Mesodermal cell (in vitro differentiated cells): ENCODE data around the gene PLOD2.
A peak's percentile ranks its signal among the peaks of the same experiment; 100 is the strongest.
"Not testable (repeated sequence)": the region's sequence is repeated elsewhere in the genome, so short reads cannot be mapped to it uniquely, and the experiment has no call there.

Experiments
- H3K27ac ChIP-seq: 2 replicates; pipeline ENCODE4 v1.7.0; 2013; ENCODE audit warnings: mild to moderate bottlenecking, low read depth, low read length, moderate library complexity; ENCODE audit not compliant: severe bottlenecking
- H3K36me3 ChIP-seq: 2 replicates; pipeline ENCODE4 v1.7.1; 2013; ENCODE audit warnings: mild to moderate bottlenecking, low read length, moderate library complexity; ENCODE audit not compliant: control insufficient read depth, insufficient read depth
- H3K4me1 ChIP-seq: one replicate; pipeline ENCODE4 v1.7.1; 2013; ENCODE audit warnings: mild to moderate bottlenecking, low read length; ENCODE audit not compliant: insufficient read depth, control insufficient read depth, poor library complexity, severe bottlenecking
- H3K4me3 ChIP-seq: 2 replicates; pipeline ENCODE4 v1.7.0; 2013; ENCODE audit warnings: low read length, control low read depth, mild to moderate bottlenecking; ENCODE audit not compliant: insufficient read depth, poor library complexity, severe bottlenecking; ENCODE audit errors: extremely low read depth
- H3K9me3 ChIP-seq: 2 replicates; pipeline ENCODE4 v1.7.1; 2013; ENCODE audit warnings: mild to moderate bottlenecking, low read length, moderate library complexity; ENCODE audit not compliant: control insufficient read depth
- WGBS, 2 experiments: methylation state at CpG; one replicate each; pipeline ENCODE4 v1.1.5; 2013; ENCODE audit warnings: missing lambda C conversion rate in 2 of 2; ENCODE audit not compliant: insufficient coverage in 2 of 2; 5-methylcytosine and 5-hydroxymethylcytosine counted together

The PLOD2 gene

DNA sequence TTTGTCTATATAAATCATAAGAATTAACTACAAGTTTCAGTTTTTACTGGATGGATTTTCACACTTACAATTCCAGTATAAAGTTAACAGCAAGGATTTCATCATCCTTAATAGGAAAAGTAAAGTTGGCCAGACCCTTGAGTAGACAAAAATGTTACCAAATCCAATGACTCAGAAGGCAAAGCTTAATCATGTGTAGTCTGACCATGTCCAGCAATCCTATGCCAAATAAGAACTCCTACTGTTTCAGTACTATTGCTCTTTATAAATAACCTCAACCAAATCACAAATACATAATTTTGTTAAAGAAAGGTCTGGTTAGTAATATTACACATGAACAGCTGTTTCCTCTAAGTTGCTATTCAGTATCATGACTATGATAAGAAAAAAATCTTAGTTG is 35.0 kb downstream of the PLOD2 start:
- H3K4me1 ChIP-seq: no peaks in the 10 kb centered on the region
- H3K4me3 ChIP-seq: no peak overlapping the region
- no peaks in the 10 kb centered on the region for H3K9me3 ChIP-seq
- H3K27ac ChIP-seq: no peak overlapping the region
- H3K36me3 ChIP-seq: no peaks in the 10 kb centered on the region

DNA sequence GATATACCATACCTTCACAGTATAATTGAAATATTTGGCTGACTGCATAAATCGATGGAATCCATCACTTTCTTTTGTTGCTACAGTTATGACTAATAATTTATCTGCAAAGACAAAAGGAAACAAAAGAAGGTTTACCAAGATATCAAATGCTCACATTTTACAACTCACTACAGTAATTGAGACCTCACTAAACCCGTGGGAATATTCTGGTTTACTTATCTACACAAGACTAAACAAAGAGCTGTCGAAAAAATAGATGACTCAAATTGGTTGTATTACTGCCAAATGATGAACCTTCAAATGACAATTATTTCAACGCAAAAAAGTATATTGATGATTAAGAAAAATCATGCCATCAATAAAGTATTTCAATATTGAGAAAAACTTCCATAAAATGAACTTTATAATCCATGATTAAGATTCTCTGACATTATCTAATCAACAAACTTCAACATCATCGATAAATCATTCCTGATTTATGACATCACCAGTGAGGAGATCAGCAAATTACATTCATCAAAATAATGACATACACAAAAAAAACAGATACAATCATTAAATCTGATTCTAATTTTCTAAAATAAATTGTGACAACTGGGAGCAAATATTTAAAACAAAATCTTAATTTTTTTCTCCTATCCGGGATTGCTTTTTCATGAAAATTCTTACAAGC is 36.7 kb downstream of the PLOD2 start:
- 93 to 100% methylated on average over 1 to 2 of the region's 6 CpGs for WGBS, 2 experiments
- H3K27ac ChIP-seq: no peak overlapping the region

DNA sequence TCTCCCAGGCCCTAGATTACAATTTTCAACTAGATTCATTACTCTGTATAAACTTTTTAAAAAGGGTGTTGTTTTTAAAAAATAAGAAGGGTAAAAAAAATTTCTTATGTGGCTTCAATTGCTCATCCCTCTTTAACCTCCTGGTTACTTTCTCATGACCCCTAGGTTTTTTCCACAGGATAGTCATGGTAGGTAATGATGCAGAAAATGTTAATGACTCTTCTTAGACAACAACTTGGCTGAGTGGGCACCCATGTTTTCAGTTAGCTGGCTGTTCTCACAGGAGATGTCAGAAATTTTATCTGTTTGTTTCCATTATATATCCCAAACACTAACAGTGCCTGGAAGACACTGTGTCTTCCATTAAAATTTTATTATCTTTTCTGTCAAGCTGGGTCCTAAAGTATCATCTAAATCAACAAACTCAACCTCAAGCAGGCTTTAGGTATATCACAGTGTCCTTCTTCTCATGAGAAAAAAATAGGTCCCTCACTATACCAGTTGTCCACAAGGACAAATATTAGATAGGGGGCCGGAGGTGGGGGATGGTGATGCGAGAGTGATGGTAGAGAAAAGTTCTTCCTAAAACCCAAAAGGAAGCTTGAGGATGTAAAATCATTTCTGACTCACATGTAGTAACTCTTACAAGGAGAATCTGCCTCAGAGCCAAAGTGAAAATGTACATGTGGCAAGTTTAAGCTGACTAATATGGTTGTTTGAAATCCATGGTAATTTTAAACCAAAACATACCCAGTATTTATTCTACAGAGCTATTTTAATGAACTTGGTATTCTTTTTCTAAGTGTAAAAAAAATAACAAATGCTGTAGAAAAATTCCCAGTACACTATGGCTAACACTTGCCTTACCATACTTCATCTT is 43.3 kb downstream of the PLOD2 start:
- WGBS, 2 experiments: no CpG with 5 or more reads among the region's 2 CpGs
- H3K27ac ChIP-seq: no peak overlapping the region
- H3K4me1 ChIP-seq: no peaks in the 10 kb centered on the region
- peaks cover 5% of the 10 kb centered on the region for H3K36me3 ChIP-seq
- peaks cover 20% of the 10 kb centered on the region for H3K9me3 ChIP-seq
- H3K4me3 ChIP-seq: no peak overlapping the region

More for the DNA sequence above, 36.7 kb downstream of the PLOD2 start:
- Histone ChIP-seq H3K4me3 (no peak overlapping the region), H3K9me3 (no peaks in the 10 kb centered on the region), H3K4me1 (no peaks in the 10 kb centered on the region), H3K36me3 (no peaks in the 10 kb centered on the region)

DNA sequence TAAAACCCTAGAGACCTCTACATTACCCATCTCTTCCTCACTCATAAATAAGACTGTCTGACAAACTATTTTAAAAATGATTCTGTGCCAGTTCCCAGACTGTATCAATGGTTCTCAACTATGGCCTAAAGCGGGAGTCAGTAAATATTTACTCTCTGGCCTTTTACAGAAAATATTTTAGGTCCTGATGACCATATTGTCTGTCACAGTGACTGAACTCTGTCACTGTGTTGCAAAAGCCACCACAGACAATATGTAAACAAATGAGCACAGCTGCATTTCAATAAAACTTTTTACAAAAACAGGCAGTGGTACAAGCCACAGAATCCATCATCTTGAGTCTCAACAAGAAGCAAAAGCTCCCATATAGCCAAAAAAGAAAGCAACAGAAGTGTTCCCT is 45.4 kb downstream of the PLOD2 start:
- WGBS, 2 experiments: 100% methylated on average over 1 of the region's 1 CpG; no CpG with 5 or more reads in 1 of the 2 experiments
- Histone ChIP-seq H3K4me1 (no peaks in the 10 kb centered on the region), H3K27ac (no peak overlapping the region), H3K36me3 (peaks cover 5% of the 10 kb centered on the region), H3K9me3 (peaks cover 20% of the 10 kb centered on the region), H3K4me3 (no peak overlapping the region)

DNA sequence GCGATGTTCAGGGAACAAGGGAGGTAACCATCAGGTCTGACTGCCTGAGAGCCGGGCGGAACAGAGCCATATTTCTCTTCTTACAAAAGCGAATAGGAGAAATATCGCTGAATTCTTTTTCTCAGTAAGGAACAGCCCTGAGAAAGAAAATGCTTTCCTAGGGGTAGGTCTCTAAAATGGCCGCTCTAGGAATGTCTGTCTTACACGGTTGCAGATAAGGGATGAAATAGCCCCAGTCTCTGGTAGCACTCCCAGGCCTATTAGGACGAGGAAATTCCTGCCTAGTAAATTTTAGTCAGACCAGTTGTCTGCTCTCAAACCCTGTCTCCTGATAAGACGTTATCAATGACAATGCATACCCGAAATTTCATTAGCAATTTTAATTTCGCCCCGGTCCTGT is 47.2 kb downstream of the PLOD2 start:
- not testable (repeated sequence) for H3K27ac ChIP-seq, H3K36me3 ChIP-seq, H3K4me1 ChIP-seq, H3K4me3 ChIP-seq
- WGBS, 2 experiments: 74 to 93% methylated on average over 5 to 9 of the region's 12 CpGs
- peaks cover 20% of the 10 kb centered on the region for H3K9me3 ChIP-seq

DNA sequence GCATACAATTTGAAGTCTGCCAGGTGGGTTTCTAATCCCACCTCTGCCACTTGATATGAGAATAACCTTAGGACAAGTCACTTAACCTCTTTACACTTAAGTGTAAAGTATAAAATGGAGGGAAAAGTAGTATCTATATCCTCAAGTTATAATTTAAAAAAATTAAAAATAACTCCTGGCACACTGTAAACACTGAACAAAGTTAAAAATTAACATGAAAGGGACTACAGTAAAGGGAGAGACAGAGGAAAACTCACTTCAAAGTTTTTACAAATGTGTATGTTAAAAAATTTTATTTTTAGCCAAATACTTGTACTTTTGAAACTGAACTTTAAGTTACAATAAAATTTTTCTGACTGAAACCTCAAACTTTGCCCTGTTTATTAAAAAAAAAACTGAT is 49.6 kb downstream of the PLOD2 start:
- Histone ChIP-seq H3K9me3 (peaks cover 20% of the 10 kb centered on the region), H3K4me3 (no peak overlapping the region), H3K27ac (no peak overlapping the region), H3K36me3 (peaks cover 5% of the 10 kb centered on the region), H3K4me1 (no peaks in the 10 kb centered on the region)

DNA sequence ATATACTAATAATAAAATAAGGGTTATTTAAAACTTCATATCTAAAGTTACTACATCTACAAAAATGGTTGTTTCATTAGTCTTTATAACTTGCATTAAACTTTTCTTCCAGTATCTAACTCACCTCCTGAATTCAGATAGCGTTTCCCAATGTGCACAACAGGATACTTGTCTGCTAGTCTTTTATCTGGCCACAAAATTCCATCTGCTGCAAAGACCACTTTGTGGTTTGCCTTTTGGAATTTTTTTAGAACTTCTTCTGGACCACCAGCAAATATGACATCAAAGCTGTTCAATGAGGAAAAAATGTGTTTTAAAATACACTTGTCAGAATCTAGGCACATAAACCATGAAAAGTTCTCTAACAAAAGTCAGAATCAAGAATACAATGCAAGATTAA is 50.8 kb downstream of the PLOD2 start:
- Histone ChIP-seq H3K27ac (no peak overlapping the region), H3K36me3 (no peaks in the 10 kb centered on the region), H3K4me1 (no peaks in the 10 kb centered on the region), H3K4me3 (no peak overlapping the region), H3K9me3 (peaks cover 12% of the 10 kb centered on the region)
- 100% methylated on average over 1 of the region's 1 CpG for WGBS, 2 experiments

DNA sequence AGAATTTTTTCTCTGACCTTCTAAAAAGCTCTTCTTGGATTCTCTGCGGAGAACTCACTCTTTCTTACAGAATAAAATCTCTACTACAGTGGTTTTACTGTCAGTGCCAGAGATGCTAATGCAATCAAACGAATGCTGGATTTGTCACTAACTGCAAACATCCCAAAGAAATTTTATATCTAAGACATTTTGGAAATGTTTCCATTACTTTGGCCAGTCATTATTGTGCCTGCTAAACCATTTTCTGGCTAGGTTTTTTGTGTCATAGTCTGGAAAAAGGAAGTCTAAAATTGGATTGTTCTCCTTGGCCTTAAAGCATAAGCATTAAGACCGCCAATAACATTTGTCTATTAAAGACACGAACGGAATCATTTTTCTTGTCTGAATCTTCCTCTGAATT is 54.0 kb downstream of the PLOD2 start:
- WGBS, 2 experiments: 84 to 100% methylated on average over 4 to 5 of the region's 5 CpGs
- Histone ChIP-seq H3K9me3 (no peaks in the 10 kb centered on the region), H3K4me1 (no peaks in the 10 kb centered on the region), H3K27ac (no peak overlapping the region), H3K36me3 (peaks cover 5% of the 10 kb centered on the region), H3K4me3 (no peak overlapping the region)

DNA sequence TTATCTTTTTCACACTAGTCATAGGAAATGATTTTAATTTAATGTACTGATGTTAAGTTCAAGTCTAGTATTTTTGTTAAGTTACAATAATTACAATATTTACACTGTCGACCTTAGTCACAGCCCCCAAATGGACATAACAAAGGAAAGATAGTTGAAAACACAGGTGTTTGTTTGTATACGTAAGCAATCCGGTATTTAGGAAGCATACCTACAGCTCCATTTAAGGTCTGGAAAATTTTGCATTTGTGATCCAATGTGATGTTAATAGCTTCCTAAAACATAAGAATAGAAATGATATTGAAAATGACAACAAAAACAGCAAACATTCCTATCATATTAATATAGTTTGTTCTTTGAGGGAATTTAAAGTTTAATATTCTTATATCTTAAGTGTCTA is 56.9 kb downstream of the PLOD2 start:
- Histone ChIP-seq H3K4me3 (no peak overlapping the region), H3K4me1 (no peaks in the 10 kb centered on the region), H3K27ac (no peak overlapping the region), H3K9me3 (no peaks in the 10 kb centered on the region), H3K36me3 (peaks cover 5% of the 10 kb centered on the region)
- no CpG with 5 or more reads among the region's 3 CpGs for WGBS, 2 experiments

DNA sequence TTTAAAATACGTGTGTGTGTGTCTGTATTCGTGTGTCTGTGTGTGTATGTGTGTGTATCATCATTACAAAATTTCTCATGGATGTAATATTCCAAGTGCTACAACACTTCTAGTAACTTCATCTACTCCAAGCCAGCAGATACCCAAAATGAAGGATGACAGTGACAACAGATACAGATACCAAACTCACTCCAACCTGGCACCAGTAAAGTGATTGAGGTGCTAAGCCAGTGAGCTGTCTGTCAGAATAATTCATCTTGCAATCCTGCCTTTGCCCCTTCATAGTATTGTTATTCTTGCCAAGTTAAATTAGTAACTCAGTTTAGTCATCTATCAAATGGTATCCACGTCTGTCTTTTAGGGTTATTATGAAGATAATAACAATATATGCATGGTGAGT is 58.1 kb downstream of the PLOD2 start:
- no peak overlapping the region for H3K27ac ChIP-seq
- H3K4me3 ChIP-seq: no peak overlapping the region
- no peaks in the 10 kb centered on the region for H3K4me1 ChIP-seq
- H3K9me3 ChIP-seq: no peaks in the 10 kb centered on the region
- H3K36me3 ChIP-seq: peaks cover 5% of the 10 kb centered on the region
- WGBS, 2 experiments: no CpG with 5 or more reads among the region's 3 CpGs

DNA sequence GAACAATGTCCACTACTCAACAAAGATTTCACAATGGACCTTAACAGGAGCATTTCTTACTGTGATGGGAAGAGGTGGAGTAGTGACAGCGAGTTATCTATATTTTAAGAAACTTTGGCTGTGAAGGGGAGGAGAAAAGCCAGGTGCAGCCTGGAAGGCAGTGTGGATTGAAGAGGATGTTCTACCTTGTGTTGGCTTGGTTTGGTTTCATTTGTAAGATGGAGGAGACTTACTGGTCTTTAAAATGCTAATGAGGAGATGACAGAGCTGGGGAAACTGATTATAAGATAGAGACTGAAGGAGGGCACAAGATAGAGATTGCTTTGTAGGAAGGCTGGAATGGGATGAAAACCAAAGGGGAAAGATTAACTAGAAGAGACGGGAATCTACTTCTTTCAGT is 59.4 kb downstream of the PLOD2 start:
- Histone ChIP-seq H3K27ac (peak overlapping the region; percentile 16), H3K9me3 (no peaks in the 10 kb centered on the region), H3K4me1 (no peaks in the 10 kb centered on the region), H3K4me3 (no peak overlapping the region), H3K36me3 (peaks cover 5% of the 10 kb centered on the region)
- WGBS, 2 experiments: 80 to 100% methylated on average over 2 of the region's 2 CpGs
